GM15510 (cell line): ENCODE measurements around the gene KLB.

ENCODE experiments used
- POLR2A ChIP-seq: IDR thresholded peaks from 3 replicates; pipeline ENCODE4 v1.6.1; 2011; ENCODE audit warnings: borderline replicate concordance; ENCODE audit not compliant: insufficient read length; ENCODE audit errors: extremely low read depth

Gene KLB

GRCh38 chr4:39452860-39453587, 46.3 kb downstream of the KLB start:
- no peak for TF ChIP-seq POLR2A

GRCh38 chr4:39453738-39454137, 47.0 kb downstream of the KLB start:
- no peak for TF ChIP-seq POLR2A

- no peak for TF ChIP-seq POLR2A
Measured at GRCh38 chr4:39455486-39455885, 48.8 kb downstream of the KLB start.

- TF ChIP-seq POLR2A: no peak
Measured at GRCh38 chr4:39456946-39457763, 50.4 kb downstream of the KLB start.

DNA sequence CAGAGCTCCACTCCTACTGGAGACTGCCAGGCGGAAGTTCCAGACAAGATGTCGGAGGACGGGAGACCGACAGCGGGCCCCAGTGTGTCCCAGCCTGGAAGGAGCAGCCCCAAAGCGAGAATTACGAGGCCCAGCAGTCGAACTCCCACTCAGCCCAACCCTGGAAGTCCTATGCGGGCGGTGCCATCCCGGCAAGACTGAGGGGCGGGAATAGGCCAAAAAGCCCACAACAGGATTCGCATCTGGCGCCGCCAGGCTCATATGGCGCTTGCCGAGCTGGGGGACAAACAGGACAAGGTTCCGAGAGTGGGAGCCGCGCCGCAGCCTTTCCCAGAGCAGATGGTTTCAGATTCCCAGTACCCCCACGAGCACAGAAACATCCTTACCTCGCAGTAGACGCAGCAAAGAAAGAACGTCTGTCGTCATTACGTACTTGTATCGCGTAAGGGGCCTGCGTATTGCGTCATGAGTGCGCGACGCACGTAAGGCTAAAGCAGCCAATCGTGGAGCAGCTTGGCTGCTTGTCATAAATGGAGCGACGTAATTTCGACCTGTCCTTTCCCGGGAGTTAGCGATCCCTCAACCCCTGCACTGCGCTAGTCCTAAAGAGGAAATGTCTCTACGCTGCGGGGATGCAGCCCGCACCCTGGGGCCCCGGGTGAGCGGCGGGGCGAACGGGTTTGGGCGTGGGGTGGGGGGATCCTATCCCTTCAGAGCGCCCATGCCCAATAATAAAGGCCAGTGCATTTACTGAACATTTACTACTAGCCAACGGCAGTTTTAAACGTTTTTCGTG, 52.0 kb downstream of the KLB start, which contains the start of the genes LIAS and RPL9:
LIAS (plus strand) TSS at position 552 of the 796 bp plus-strand sequence; CDS start at position 614, 62 bp downstream.
RPL9 (minus strand) TSS at position 418 of the 796 bp plus-strand sequence. CDS start 483 bp downstream, outside the sequence.
- peak; percentile 97 for TF ChIP-seq POLR2A

GRCh38 chr4:39464886-39465501, 58.3 kb downstream of the KLB start:
- no peak for TF ChIP-seq POLR2A

GRCh38 chr4:39466747-39467146, 60.0 kb downstream of the KLB start:
- no peak for TF ChIP-seq POLR2A

GRCh38 chr4:39467464-39467863, 60.7 kb downstream of the KLB start:
- no peak for TF ChIP-seq POLR2A

- TF ChIP-seq POLR2A: no peak
Measured at GRCh38 chr4:39469429-39470077, 62.8 kb downstream of the KLB start.

GRCh38 chr4:39470402-39470801, 63.7 kb downstream of the KLB start:
- TF ChIP-seq POLR2A: no peak

- no peak for TF ChIP-seq POLR2A
Measured at GRCh38 chr4:39472396-39472795, 65.7 kb downstream of the KLB start.

DNA sequence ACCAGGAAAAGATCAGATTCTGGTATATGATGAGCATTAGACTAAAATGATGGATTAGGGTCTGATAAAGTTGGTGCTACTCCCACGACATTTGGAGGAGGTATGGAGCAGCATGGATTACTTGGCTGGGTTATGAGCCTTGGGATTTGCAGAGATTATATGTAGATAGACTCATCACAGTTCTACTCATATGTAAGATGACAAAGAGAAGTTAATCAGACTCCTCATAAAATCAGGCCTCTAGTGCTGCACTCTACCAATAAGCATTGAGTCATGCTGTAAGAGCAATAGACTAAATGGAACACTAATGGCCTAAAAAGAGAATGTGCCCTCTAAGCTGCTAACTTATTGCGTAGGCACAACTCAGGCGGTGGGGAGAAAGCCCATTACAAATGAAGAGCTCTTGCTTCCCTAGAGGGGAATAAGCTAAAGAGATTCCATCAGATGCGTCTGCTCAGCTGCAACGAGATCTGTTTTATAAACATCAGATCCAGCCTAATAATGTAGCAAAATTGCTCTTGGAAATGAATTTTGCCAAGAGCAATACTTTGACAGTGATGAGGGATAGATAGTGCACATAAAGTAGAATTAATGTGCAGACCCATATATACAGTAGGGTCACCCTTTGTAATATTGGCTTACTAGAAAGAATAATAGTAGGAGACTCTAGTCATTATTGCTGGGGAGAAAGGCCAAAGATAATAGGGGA, 69.6 kb downstream of the KLB start:
- TF ChIP-seq POLR2A: no peak

GRCh38 chr4:39480251-39480650, 73.5 kb downstream of the KLB start:
- TF ChIP-seq POLR2A: no peak
